ENCODE measurements around the gene TCF19. TPM values are rescaled to one million over a fixed set of nuclear protein-coding genes. Genes with fewer than 3 reads are reported as not detected.

Gene TCF19
- total RNA-seq, 1 experiment from 2014 or later = 49.5 TPM

DNA sequence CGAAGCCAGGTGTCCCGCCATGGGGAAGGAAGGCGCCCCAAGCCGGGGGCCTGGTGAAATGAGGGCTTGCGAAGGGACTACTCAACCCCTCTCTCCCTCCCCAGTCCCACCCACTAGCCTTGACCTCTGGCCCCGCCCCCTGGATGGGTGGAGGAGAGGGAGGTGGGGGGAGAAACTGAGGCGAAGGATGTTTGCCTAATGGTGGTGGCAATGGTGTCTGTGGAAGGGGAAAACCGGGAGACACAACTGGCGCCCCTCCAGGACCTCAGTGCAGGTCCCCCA, 12.2 kb downstream of the TCF19 start, which contains the start of gene POU5F1:
Gene POU5F1, minus strand, starts transcription at position 83 of the 282 bp plus-strand sequence. Its CDS starts 62 bp downstream, at position 21.
- H3K9me3 Mint-ChIP-seq (ENCODE audit: low read depth, unreplicated experiment) = no peaks in the 10 kb centered on the region
- CTCF ChIA-PET = interaction anchor here (0.6 to 1.6 kb wide), 2 partner anchors 12 to 16 kb away, joined by 4 to 8 read pairs; partner anchors contain the start of gene TCF19
- H3K27me3 Mint-ChIP-seq (ENCODE audit: unreplicated experiment) = no peaks in the 10 kb centered on the region
- peak within 1 kb of the TSS; percentile 29 for H3K4me3 Mint-ChIP-seq (ENCODE audit: low read depth, unreplicated experiment)
- H3K4me1 Mint-ChIP-seq (ENCODE audit: low read depth, unreplicated experiment) = peaks cover 43% of the 10 kb centered on the region
- DNase-seq = no peak
- peak within 1 kb of the TSS; percentile 94 for H3K27ac Mint-ChIP-seq (ENCODE audit: unreplicated experiment)
- intact Hi-C loops (cut with micrococcal nuclease; ENCODE audit: unreplicated experiment) = no loop called here
- H3K36me3 Mint-ChIP-seq (ENCODE audit: insufficient read depth, unreplicated experiment) = peaks cover 91% of the 10 kb centered on the region
- TF ChIP-seq, protein P1, sequence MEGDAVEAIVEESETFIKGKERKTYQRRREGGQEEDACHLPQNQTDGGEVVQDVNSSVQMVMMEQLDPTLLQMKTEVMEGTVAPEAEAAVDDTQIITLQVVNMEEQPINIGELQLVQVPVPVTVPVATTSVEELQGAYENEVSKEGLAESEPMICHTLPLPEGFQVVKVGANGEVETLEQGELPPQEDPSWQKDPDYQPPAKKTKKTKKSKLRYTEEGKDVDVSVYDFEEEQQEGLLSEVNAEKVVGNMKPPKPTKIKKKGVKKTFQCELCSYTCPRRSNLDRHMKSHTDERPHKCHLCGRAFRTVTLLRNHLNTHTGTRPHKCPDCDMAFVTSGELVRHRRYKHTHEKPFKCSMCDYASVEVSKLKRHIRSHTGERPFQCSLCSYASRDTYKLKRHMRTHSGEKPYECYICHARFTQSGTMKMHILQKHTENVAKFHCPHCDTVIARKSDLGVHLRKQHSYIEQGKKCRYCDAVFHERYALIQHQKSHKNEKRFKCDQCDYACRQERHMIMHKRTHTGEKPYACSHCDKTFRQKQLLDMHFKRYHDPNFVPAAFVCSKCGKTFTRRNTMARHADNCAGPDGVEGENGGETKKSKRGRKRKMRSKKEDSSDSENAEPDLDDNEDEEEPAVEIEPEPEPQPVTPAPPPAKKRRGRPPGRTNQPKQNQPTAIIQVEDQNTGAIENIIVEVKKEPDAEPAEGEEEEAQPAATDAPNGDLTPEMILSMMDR (IDR thresholded peaks at IDR 0.05; ENCODE audit: unreplicated experiment) = no peak
- no TSS peak for BruUV-seq (replicated peaks)

DNA sequence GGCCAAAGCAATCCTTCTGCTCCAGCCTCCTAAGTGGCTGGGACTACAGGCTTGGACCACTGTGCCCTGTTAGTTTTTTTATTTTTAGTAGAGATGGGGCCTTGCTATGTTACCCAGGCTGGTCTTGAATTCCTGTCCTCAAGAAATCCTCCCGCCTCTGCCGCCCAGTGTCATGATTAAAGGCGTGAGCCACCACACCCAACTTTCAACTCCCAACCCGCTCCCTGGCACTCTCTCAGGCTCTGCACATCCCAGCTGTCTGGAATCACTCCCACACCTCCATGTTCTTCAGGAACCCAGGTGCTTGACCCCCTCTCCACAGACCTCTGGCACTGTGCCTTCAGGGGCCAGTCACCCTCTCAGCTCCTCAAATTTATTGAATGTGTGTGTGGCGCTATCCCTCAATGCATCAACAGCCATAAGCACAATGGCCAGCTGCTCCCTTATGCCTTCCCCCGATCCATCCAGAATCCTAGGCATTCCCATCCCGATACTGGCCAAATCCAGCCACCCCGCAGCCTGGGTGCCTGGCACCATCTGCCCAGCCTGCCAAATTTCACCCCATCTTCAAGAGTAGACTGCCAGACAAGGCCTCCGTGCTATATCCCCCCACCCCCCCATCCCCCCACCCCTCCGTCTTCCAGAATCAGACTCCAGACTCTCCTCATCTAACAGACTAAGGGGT, 12.7 kb downstream of the TCF19 start:
- CTCF ChIA-PET = interaction anchor here (0.6 kb wide), 1 partner anchor 16 kb away, joined by 4 read pairs; no protein-coding TSS in a partner anchor
- BruUV-seq (replicated peaks) = no TSS peak

DNA sequence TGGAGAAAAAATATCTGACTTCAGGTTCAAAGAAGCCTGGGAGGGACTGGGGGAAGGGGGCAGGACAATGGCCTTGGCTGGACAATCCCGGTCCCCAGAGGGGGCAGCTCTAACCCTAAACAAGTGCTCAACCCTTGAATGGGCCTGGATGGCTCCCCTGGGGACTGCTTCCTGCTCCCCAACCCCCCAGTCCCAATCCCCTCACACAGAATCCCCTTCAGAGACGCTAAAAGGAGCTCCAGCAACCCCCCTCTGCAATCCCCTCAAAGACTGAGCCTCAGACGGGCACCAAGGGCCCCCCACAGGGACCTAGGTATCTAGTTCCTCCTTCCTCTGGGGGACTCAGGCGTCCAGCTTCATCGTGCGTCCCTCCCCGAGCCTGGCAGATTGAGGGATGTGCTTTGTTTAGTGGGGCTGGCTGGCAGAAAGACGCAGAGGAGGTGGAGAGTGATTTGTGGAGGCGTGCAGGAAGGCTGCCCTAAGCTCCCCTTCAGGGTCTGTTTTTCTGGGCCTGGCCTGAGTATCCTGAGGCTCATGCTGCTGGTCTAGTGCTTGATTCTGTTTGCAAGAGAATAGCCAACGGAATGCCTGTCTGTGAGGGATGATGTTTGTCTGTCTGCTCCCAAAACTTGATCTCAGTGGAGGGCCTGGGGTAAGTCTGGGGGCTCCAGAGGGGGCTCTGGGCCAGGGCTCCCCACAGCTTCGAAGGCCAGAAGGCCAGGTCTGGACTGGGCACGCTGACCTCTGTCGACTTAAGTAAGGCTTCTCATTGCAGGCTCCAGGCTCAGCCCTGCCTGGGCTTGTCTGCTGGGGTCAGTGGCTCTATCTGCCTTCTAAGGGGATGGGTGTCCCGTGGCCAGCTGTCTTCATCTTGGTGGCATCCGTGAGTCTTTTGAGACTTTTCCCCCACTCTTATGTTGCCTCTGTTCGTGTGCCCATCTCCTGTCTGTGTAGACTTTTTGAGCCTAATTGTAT, 13.8 kb downstream of the TCF19 start:
- Mint-ChIP-seq H3K9me3 (ENCODE audit: low read depth, unreplicated experiment) (no peaks in the 10 kb centered on the region), H3K4me3 (ENCODE audit: low read depth, unreplicated experiment) (no peak overlapping the region), H3K27ac (ENCODE audit: unreplicated experiment) (peak overlapping the region; percentile 94), H3K36me3 (ENCODE audit: insufficient read depth, unreplicated experiment) (peaks cover 91% of the 10 kb centered on the region), H3K4me1 (ENCODE audit: low read depth, unreplicated experiment) (peaks cover 54% of the 10 kb centered on the region), H3K27me3 (ENCODE audit: unreplicated experiment) (no peaks in the 10 kb centered on the region)
- TF ChIP-seq, protein P1 (IDR thresholded peaks at IDR 0.05; ENCODE audit: unreplicated experiment) = no peak
- no TSS peak for BruUV-seq (replicated peaks)
- intact Hi-C loops (cut with micrococcal nuclease; ENCODE audit: unreplicated experiment) = no loop called here
- CTCF ChIA-PET = interaction anchor here (0.6 to 1.0 kb wide), 3 partner anchors 45 to 328 kb away, joined by 3 to 4 read pairs (median 3); no protein-coding TSS in a partner anchor
- no peak for DNase-seq

More for the DNA sequence above, 12.7 kb downstream of the TCF19 start:
- H3K4me1 Mint-ChIP-seq (ENCODE audit: low read depth, unreplicated experiment) = peaks cover 49% of the 10 kb centered on the region
- H3K9me3 Mint-ChIP-seq (ENCODE audit: low read depth, unreplicated experiment) = no peaks in the 10 kb centered on the region
- H3K27me3 Mint-ChIP-seq (ENCODE audit: unreplicated experiment) = no peaks in the 10 kb centered on the region
- TF ChIP-seq, protein P1 (IDR thresholded peaks at IDR 0.05; ENCODE audit: unreplicated experiment) = no peak
- DNase-seq = no peak
- no peak overlapping the region for H3K4me3 Mint-ChIP-seq (ENCODE audit: low read depth, unreplicated experiment)
- peaks cover 92% of the 10 kb centered on the region for H3K36me3 Mint-ChIP-seq (ENCODE audit: insufficient read depth, unreplicated experiment)
- peak overlapping the region; percentile 94 for H3K27ac Mint-ChIP-seq (ENCODE audit: unreplicated experiment)
- intact Hi-C loops (cut with micrococcal nuclease; ENCODE audit: unreplicated experiment) = no loop called here

DNA sequence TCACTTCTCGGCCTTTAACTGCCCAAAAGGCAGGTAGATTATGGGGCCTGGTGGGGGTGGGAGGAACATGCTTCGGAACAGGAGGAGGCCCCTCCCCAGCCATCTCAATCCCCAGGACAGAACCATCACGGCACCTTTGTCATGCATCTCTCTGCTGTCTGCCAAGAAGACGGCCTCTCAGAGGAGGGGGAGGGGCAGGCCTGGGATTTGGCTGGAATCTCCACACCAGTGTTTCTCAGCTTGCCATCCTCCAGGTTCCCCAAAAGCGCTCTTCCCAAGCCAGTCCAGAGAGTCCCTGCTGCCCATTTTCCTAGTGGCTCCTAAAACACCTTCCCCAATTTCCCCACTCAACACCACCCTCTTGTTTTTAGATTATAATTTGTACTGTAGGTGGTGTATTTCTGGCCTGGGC, 14.6 kb downstream of the TCF19 start:
- H3K9me3 Mint-ChIP-seq (ENCODE audit: low read depth, unreplicated experiment) = no peaks in the 10 kb centered on the region
- TF ChIP-seq, protein P1 (IDR thresholded peaks at IDR 0.05; ENCODE audit: unreplicated experiment) = no peak
- CTCF ChIA-PET = interaction anchor here (1.0 kb wide), 1 partner anchor 102 kb away, joined by 3 read pairs; no protein-coding TSS in a partner anchor
- peaks cover 62% of the 10 kb centered on the region for H3K4me1 Mint-ChIP-seq (ENCODE audit: low read depth, unreplicated experiment)
- peak overlapping the region; percentile 94 for H3K27ac Mint-ChIP-seq (ENCODE audit: unreplicated experiment)
- H3K4me3 Mint-ChIP-seq (ENCODE audit: low read depth, unreplicated experiment) = no peak overlapping the region
- intact Hi-C loops (cut with micrococcal nuclease; ENCODE audit: unreplicated experiment) = no loop called here
- H3K36me3 Mint-ChIP-seq (ENCODE audit: insufficient read depth, unreplicated experiment) = peaks cover 92% of the 10 kb centered on the region
- BruUV-seq (replicated peaks) = no TSS peak
- no peaks in the 10 kb centered on the region for H3K27me3 Mint-ChIP-seq (ENCODE audit: unreplicated experiment)
- no peak for DNase-seq

Data from Calu3 (cell line).